KMS-11 (cell line): ENCODE data around the gene DYNLRB1.

Source experiments
- H2AFZ ChIP-seq: fragments of 200-600 bp; sonication (generic); 2 replicates; pipeline ENCODE4 v1.6.1; 2016; ENCODE audit warnings: antibody characterized with exemption, mixed run types, low read depth
- H3K27ac ChIP-seq: fragments of 200-600 bp; sonication (generic); 2 replicates; pipeline ENCODE4 v1.6.1; 2016; ENCODE audit warnings: mild to moderate bottlenecking, mixed run types
- H3K27me3 ChIP-seq: fragments of 200-600 bp; sonication (generic); 2 replicates; pipeline ENCODE4 v1.6.1; 2017; ENCODE audit warnings: mild to moderate bottlenecking, low read depth, mixed run types, moderate library complexity; ENCODE audit not compliant: insufficient read depth
- H3K36me3 ChIP-seq: fragments of 200-600 bp; sonication (generic); 2 replicates; pipeline ENCODE4 v1.6.1; 2017; ENCODE audit warnings: mild to moderate bottlenecking, mixed run types; ENCODE audit not compliant: insufficient read depth
- H3K4me1 ChIP-seq: fragments of 200-600 bp; sonication (generic); 2 replicates; pipeline ENCODE4 v1.6.1; 2016; ENCODE audit warnings: mild to moderate bottlenecking, low read depth, mixed run types; ENCODE audit not compliant: poor library complexity, severe bottlenecking
- H3K4me2 ChIP-seq: fragments of 200-600 bp; sonication (generic); 2 replicates; pipeline ENCODE4 v1.7.0; 2016; ENCODE audit warnings: mild to moderate bottlenecking, mixed run types
- H3K4me3 ChIP-seq: fragments of 200-600 bp; sonication (generic); IDR thresholded peaks from 2 replicates; pipeline ENCODE4 v1.6.1; 2017; ENCODE audit warnings: low read depth, low read length, mixed read lengths; ENCODE audit not compliant: insufficient read depth
- H3K79me2 ChIP-seq: fragments of 200-600 bp; sonication (generic); 2 replicates; pipeline ENCODE4 v1.6.1; 2016; ENCODE audit warnings: low read depth, mixed run types; ENCODE audit not compliant: insufficient read depth
- H3K9ac ChIP-seq: fragments of 200-600 bp; sonication (generic); 2 replicates; pipeline ENCODE4 v1.6.1; 2016; ENCODE audit warnings: mild to moderate bottlenecking, mixed run types
- H4K20me1 ChIP-seq: fragments of 200-600 bp; sonication (generic); 2 replicates; pipeline ENCODE4 v1.6.1; 2016; ENCODE audit warnings: mild to moderate bottlenecking, mixed run types; ENCODE audit not compliant: insufficient read depth
- CTCF ChIP-seq: fragments of 200-600 bp; sonication (generic); conservative IDR thresholded peaks from 2 replicates; pipeline ENCODE4 v1.6.1; 2017; ENCODE audit warnings: low read depth, mild to moderate bottlenecking, antibody characterized with exemption, low read length, moderate library complexity, mixed read lengths

Gene DYNLRB1

GRCh38 chr20:34547844-34548613 is 31.8 kb downstream of the DYNLRB1 start:
- Histone ChIP-seq H3K27me3 (no peaks in the 10 kb centered on the region), H3K27ac (no peak overlapping the region), H3K4me1 (peaks cover under 1% of the 10 kb centered on the region), H3K79me2 (no peaks in the 10 kb centered on the region), H2AFZ (no peak overlapping the region), H3K4me2 (no peak overlapping the region), H3K36me3 (no peaks in the 10 kb centered on the region), H3K9ac (no peak overlapping the region), H3K4me3 (no peak overlapping the region), H4K20me1 (no peaks in the 10 kb centered on the region)
- TF ChIP-seq CTCF: no peak

GRCh38 chr20:34549291-34549928 is 33.2 kb downstream of the DYNLRB1 start:
- H2AFZ ChIP-seq: no peak overlapping the region
- no peaks in the 10 kb centered on the region for H3K27me3 ChIP-seq
- H3K4me2 ChIP-seq: no peak overlapping the region
- no peaks in the 10 kb centered on the region for H3K79me2 ChIP-seq
- no peak overlapping the region for H3K27ac ChIP-seq
- no peaks in the 10 kb centered on the region for H3K36me3 ChIP-seq
- TF ChIP-seq CTCF: no peak
- H3K4me3 ChIP-seq: no peak overlapping the region
- no peak overlapping the region for H3K9ac ChIP-seq
- H4K20me1 ChIP-seq: no peaks in the 10 kb centered on the region
- peaks cover 10% of the 10 kb centered on the region for H3K4me1 ChIP-seq

GRCh38 chr20:34549929-34550305 is 33.7 kb downstream of the DYNLRB1 start:
- Histone ChIP-seq H3K4me2 (no peak overlapping the region), H3K4me3 (no peak overlapping the region), H3K27ac (no peak overlapping the region), H3K27me3 (no peaks in the 10 kb centered on the region), H3K79me2 (no peaks in the 10 kb centered on the region), H4K20me1 (no peaks in the 10 kb centered on the region), H3K4me1 (peaks cover 10% of the 10 kb centered on the region), H3K36me3 (no peaks in the 10 kb centered on the region), H3K9ac (no peak overlapping the region), H2AFZ (no peak overlapping the region)
- TF ChIP-seq CTCF: no peak

- no peaks in the 10 kb centered on the region for H3K27me3 ChIP-seq
- H3K4me2 ChIP-seq: no peak overlapping the region
- H3K36me3 ChIP-seq: no peaks in the 10 kb centered on the region
- H4K20me1 ChIP-seq: no peaks in the 10 kb centered on the region
- H3K9ac ChIP-seq: no peak overlapping the region
- H3K27ac ChIP-seq: no peak overlapping the region
- no peaks in the 10 kb centered on the region for H3K79me2 ChIP-seq
- peaks cover 10% of the 10 kb centered on the region for H3K4me1 ChIP-seq
- no peak overlapping the region for H3K4me3 ChIP-seq
- H2AFZ ChIP-seq: no peak overlapping the region
- TF ChIP-seq CTCF: no peak
Observed at GRCh38 chr20:34552569-34552968, 36.3 kb downstream of the DYNLRB1 start.
